H9 (cell line): ENCODE data around the gene GAL3ST2. TPM values are rescaled to one million over a fixed set of nuclear protein-coding genes. Genes with fewer than 3 reads are reported as not detected.

Experiments used
- DNase-seq: peaks from one replicate; pipeline ENCODE4 v3.0.0-alpha.2; 2017
- H2AFZ ChIP-seq: one replicate; pipeline ENCODE4 v1.6.1; 2013; ENCODE audit warnings: mild to moderate bottlenecking, low read length, control low read depth, moderate library complexity
- H2AK5ac ChIP-seq: 2 replicates; pipeline ENCODE4 v1.6.1; 2013; ENCODE audit warnings: low read length, control low read depth, mixed read lengths; ENCODE audit not compliant: insufficient read length
- H2BK120ac ChIP-seq: one replicate; pipeline ENCODE4 v1.6.1; 2013; ENCODE audit warnings: low read depth, mild to moderate bottlenecking, low read length, control low read depth, inconsistent platforms; ENCODE audit not compliant: poor library complexity, severe bottlenecking
- H2BK12ac ChIP-seq: 2 replicates; pipeline ENCODE4 v1.6.1; 2013; ENCODE audit warnings: low read length, control low read depth, mixed read lengths, low read depth; ENCODE audit not compliant: insufficient read length
- H2BK15ac ChIP-seq: 2 replicates; pipeline ENCODE4 v1.6.1; 2013; ENCODE audit warnings: low read depth, low read length, control low read depth
- H2BK20ac ChIP-seq: one replicate; pipeline ENCODE4 v1.6.1; 2013; ENCODE audit warnings: low read depth, mild to moderate bottlenecking, low read length, control low read depth, inconsistent platforms; ENCODE audit not compliant: poor library complexity, severe bottlenecking
- H2BK5ac ChIP-seq: 2 replicates; pipeline ENCODE4 v1.6.1; 2013; ENCODE audit warnings: low read length, control low read depth, mixed read lengths; ENCODE audit not compliant: insufficient read length
- H3K14ac ChIP-seq: 2 replicates; pipeline ENCODE4 v1.6.1; 2013; ENCODE audit warnings: low read length, control low read depth; ENCODE audit not compliant: insufficient read depth
- H3K18ac ChIP-seq: 2 replicates; pipeline ENCODE4 v1.6.1; 2013; ENCODE audit warnings: low read depth, mild to moderate bottlenecking, mixed read lengths, low read length, control low read depth; ENCODE audit not compliant: insufficient read length
- H3K23ac ChIP-seq: 2 replicates; pipeline ENCODE4 v1.6.1; 2013; ENCODE audit warnings: low read length, control low read depth, mixed read lengths, low read depth; ENCODE audit not compliant: insufficient read length
- H3K23me2 ChIP-seq: 2 replicates; pipeline ENCODE4 v1.6.1; 2013; ENCODE audit warnings: low read depth, mild to moderate bottlenecking, mixed read lengths, low read length, control low read depth; ENCODE audit not compliant: insufficient read length, poor library complexity, severe bottlenecking
- H3K27ac ChIP-seq: 2 replicates; pipeline ENCODE4 v1.5.1; 2013; ENCODE audit warnings: low read length, control low read depth, mixed read lengths, low read depth; ENCODE audit not compliant: insufficient read length
- H3K27me3 ChIP-seq: 2 replicates; pipeline ENCODE4 v1.6.1; 2013; ENCODE audit warnings: low read length, control low read depth, inconsistent platforms; ENCODE audit not compliant: insufficient read depth
- H3K4ac ChIP-seq: 2 replicates; pipeline ENCODE4 v1.6.1; 2013; ENCODE audit warnings: low read depth, mild to moderate bottlenecking, control low read depth, inconsistent platforms, low read length, moderate library complexity
- H3K4me1 ChIP-seq: 2 replicates; pipeline ENCODE4 v1.6.1; 2013; ENCODE audit warnings: low read length, control low read depth, inconsistent platforms; ENCODE audit not compliant: insufficient read depth
- H3K4me2 ChIP-seq: 2 replicates; pipeline ENCODE4 v1.6.1; 2013; ENCODE audit warnings: low read length, control low read depth, mixed read lengths; ENCODE audit not compliant: insufficient read length, insufficient read depth
- H3K56ac ChIP-seq: 2 replicates; pipeline ENCODE4 v1.6.1; 2013; ENCODE audit warnings: low read depth, mild to moderate bottlenecking, mixed read lengths, low read length, control low read depth; ENCODE audit not compliant: insufficient read length
- H3K79me1 ChIP-seq: 2 replicates; pipeline ENCODE4 v1.6.1; 2013; ENCODE audit warnings: low read depth, mild to moderate bottlenecking, moderate library complexity, low read length, control low read depth, inconsistent platforms; ENCODE audit not compliant: insufficient read depth, poor library complexity, severe bottlenecking
- H3K79me2 ChIP-seq: 2 replicates; pipeline ENCODE4 v1.6.1; 2013; ENCODE audit warnings: low read length, control low read depth, inconsistent platforms; ENCODE audit not compliant: insufficient read depth
- H3K9ac ChIP-seq: 2 replicates; pipeline ENCODE4 v1.6.1; 2013; ENCODE audit warnings: low read length, control low read depth, mixed read lengths; ENCODE audit not compliant: insufficient read length; ENCODE audit errors: extremely low read depth
- H3K9me3 ChIP-seq: one replicate; pipeline ENCODE4 v1.6.1; 2013; ENCODE audit warnings: low read depth, low read length, inconsistent platforms; ENCODE audit not compliant: control insufficient read depth
- H3T11ph ChIP-seq: one replicate; pipeline ENCODE4 v1.6.1; 2013; ENCODE audit warnings: mild to moderate bottlenecking, low read length, control low read depth, inconsistent platforms
- H4K20me1 ChIP-seq: one replicate; pipeline ENCODE4 v1.6.1; 2013; ENCODE audit not compliant: control insufficient read depth, insufficient read length, insufficient read depth
- H4K5ac ChIP-seq: 2 replicates; pipeline ENCODE4 v1.6.1; 2013; ENCODE audit warnings: low read depth, mild to moderate bottlenecking, mixed read lengths, low read length, control low read depth; ENCODE audit not compliant: insufficient read length
- H4K8ac ChIP-seq: replicated peaks from 2 replicates; pipeline ENCODE4 v1.6.1; 2013; ENCODE audit warnings: low read length, control low read depth, mixed read lengths, low read depth; ENCODE audit not compliant: insufficient read length
- H4K91ac ChIP-seq: 2 replicates; pipeline ENCODE4 v1.6.1; 2013; ENCODE audit warnings: low read depth, mild to moderate bottlenecking, moderate library complexity, mixed read lengths, low read length, control low read depth; ENCODE audit not compliant: insufficient read length
- H3K27ac Mint-ChIP-seq, 3 experiments: 2 replicates in 2 of 3; 3 replicates in 1 of 3; pipeline ENCODE4 v1.8.0; 2020 to 2021; ENCODE audit warnings: mixed read lengths in 3 of 3, mild to moderate bottlenecking in 1 of 3, moderate library complexity in 1 of 3
- H3K27me3 Mint-ChIP-seq: 2 replicates; pipeline ENCODE4 v1.8.0; 2021; ENCODE audit warnings: low read depth, mild to moderate bottlenecking, moderate library complexity, mixed read lengths
- H3K36me3 Mint-ChIP-seq, 3 experiments: 2 replicates in 2 of 3; 3 replicates in 1 of 3; pipeline ENCODE4 v1.8.0; 2020 to 2021; ENCODE audit warnings: low read depth in 3 of 3, mixed read lengths in 3 of 3; ENCODE audit not compliant: insufficient read depth in 1 of 3
- H3K4me1 Mint-ChIP-seq, 2 experiments: 2 replicates each; pipeline ENCODE4 v1.8.0; 2020; ENCODE audit warnings: mixed read lengths in 2 of 2
- H3K4me3 Mint-ChIP-seq, 2 experiments: 2 replicates in 1 of 2; 3 replicates in 1 of 2; pipeline ENCODE4 v1.8.0; 2020 to 2021; ENCODE audit warnings: mild to moderate bottlenecking in 2 of 2, mixed read lengths in 2 of 2, moderate library complexity in 1 of 2
- H3K9me3 Mint-ChIP-seq, 2 experiments: 2 replicates in 1 of 2; 3 replicates in 1 of 2; pipeline ENCODE4 v1.8.0; 2020; ENCODE audit warnings: mild to moderate bottlenecking in 2 of 2, mixed read lengths in 2 of 2, moderate library complexity in 1 of 2
- WGBS: extraction: QIAGEN DNeasy Blood & Tissue Kit; methylation state at CpG from one replicate; pipeline ENCODE4 v1.1.7; 2013; ENCODE audit warnings: missing lambda C conversion rate, low lambda C conversion rate, mixed read lengths; ENCODE audit not compliant: insufficient read length; ENCODE audit errors: extremely low coverage; 5-methylcytosine and 5-hydroxymethylcytosine counted together
- total RNA-seq: library from RNA; stranded (reverse); gene quantifications from 2 replicates; pipeline ENCODE4 v1.2.1, GENCODE V29; 2021
- TF ChIP-seq, protein P1 (sequence below): fragments of 200-600 bp; sonication (generic); conservative IDR thresholded peaks from 3 replicates; pipeline ENCODE4 v1.8.0; 2021; ENCODE audit warnings: antibody characterized with exemption, mild to moderate bottlenecking

GAL3ST2 gene
- total RNA-seq, 1 experiment from 2014 or later = 0.33 TPM

GRCh38 chr2:241734208-241734466 lies 42.5 kb upstream of the GAL3ST2 start:
- peak overlapping the region; percentile 41 for H3K4me2 ChIP-seq
- Mint-ChIP-seq H3K4me1 (0 out of 4 replicates have a peak, but pooled peaks cover 2 to 5% of the 10 kb centered on the region in 2 experiments), H3K27ac (no peak overlapping the region), H3K36me3 (peaks cover 0 to 6% (median 4%) of the 10 kb centered on the region in 3 experiments; a peak in 2 of 7 replicates), H3K27me3 (peaks cover 23% of the 10 kb centered on the region), H3K4me3 (peak overlapping the region; percentile 36 to 59; a peak in 3 of 5 replicates), H3K9me3 (no peaks in the 10 kb centered on the region)
- H4K20me1 ChIP-seq = peaks cover 7% of the 10 kb centered on the region
- H3K27me3 ChIP-seq = no peaks in the 10 kb centered on the region
- H3T11ph ChIP-seq = no peak overlapping the region
- no peak overlapping the region for H3K56ac ChIP-seq
- H4K5ac ChIP-seq = no peak overlapping the region
- no peak for DNase-seq
- H3K9ac ChIP-seq = no peak overlapping the region
- H3K9me3 ChIP-seq = no peaks in the 10 kb centered on the region
- no peak overlapping the region for H3K23ac ChIP-seq
- H2AK5ac ChIP-seq = no peak overlapping the region
- no peak overlapping the region for H4K91ac ChIP-seq
- H4K8ac ChIP-seq = no peak overlapping the region
- H2BK5ac ChIP-seq = no peak overlapping the region
- no peaks in the 10 kb centered on the region for H3K79me1 ChIP-seq
- no peak overlapping the region for H2BK12ac ChIP-seq
- H2BK15ac ChIP-seq = no peak overlapping the region
- H2BK20ac ChIP-seq = no peak overlapping the region
- H3K23me2 ChIP-seq = peaks cover 12% of the 10 kb centered on the region
- WGBS = no CpG with 5 or more reads among the region's 25 CpGs
- no peak overlapping the region for H2BK120ac ChIP-seq
- TF ChIP-seq, protein P1, sequence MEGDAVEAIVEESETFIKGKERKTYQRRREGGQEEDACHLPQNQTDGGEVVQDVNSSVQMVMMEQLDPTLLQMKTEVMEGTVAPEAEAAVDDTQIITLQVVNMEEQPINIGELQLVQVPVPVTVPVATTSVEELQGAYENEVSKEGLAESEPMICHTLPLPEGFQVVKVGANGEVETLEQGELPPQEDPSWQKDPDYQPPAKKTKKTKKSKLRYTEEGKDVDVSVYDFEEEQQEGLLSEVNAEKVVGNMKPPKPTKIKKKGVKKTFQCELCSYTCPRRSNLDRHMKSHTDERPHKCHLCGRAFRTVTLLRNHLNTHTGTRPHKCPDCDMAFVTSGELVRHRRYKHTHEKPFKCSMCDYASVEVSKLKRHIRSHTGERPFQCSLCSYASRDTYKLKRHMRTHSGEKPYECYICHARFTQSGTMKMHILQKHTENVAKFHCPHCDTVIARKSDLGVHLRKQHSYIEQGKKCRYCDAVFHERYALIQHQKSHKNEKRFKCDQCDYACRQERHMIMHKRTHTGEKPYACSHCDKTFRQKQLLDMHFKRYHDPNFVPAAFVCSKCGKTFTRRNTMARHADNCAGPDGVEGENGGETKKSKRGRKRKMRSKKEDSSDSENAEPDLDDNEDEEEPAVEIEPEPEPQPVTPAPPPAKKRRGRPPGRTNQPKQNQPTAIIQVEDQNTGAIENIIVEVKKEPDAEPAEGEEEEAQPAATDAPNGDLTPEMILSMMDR = peak; percentile 35; the same call in 2 of the 3 replicates
- no peak overlapping the region; the same call in 1 of the 2 replicates for H3K14ac ChIP-seq
- no peak overlapping the region for H2AFZ ChIP-seq
- H3K27ac ChIP-seq = no peak overlapping the region
- no peaks in the 10 kb centered on the region for H3K79me2 ChIP-seq
- H3K18ac ChIP-seq = no peak overlapping the region
- H3K4ac ChIP-seq = no peak overlapping the region
- H3K4me1 ChIP-seq = no peaks in the 10 kb centered on the region
